ENCODE data around the gene TSPAN5.

Gene TSPAN5

DNA sequence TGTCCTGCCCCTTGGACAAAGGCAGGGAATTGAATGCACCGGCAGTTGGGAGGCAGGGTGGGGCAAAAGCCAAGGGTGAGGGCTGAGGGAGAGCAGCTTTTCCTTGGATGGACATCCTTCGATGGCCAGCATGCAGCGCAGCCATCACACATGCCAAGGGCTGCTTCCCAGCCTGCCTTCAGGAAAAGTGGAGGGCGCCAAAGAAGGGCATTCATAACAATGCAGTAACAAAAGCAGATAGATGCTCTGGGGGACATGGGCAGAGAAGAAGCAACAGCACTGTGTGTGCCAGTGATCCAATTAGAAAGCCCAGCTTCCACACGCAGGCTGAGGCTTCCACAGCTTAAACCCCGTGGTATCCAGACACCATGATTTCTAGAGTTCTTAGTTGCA is 71.5 kb downstream of the TSPAN5 start:
- TF ChIP-seq, protein P1, sequence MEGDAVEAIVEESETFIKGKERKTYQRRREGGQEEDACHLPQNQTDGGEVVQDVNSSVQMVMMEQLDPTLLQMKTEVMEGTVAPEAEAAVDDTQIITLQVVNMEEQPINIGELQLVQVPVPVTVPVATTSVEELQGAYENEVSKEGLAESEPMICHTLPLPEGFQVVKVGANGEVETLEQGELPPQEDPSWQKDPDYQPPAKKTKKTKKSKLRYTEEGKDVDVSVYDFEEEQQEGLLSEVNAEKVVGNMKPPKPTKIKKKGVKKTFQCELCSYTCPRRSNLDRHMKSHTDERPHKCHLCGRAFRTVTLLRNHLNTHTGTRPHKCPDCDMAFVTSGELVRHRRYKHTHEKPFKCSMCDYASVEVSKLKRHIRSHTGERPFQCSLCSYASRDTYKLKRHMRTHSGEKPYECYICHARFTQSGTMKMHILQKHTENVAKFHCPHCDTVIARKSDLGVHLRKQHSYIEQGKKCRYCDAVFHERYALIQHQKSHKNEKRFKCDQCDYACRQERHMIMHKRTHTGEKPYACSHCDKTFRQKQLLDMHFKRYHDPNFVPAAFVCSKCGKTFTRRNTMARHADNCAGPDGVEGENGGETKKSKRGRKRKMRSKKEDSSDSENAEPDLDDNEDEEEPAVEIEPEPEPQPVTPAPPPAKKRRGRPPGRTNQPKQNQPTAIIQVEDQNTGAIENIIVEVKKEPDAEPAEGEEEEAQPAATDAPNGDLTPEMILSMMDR (IDR thresholded peaks at IDR 0.05; ENCODE audit: low read depth, low read length), result no peak
- no peak overlapping the region for H3K4me3 ChIP-seq (ENCODE audit: low read depth, low read length)

DNA sequence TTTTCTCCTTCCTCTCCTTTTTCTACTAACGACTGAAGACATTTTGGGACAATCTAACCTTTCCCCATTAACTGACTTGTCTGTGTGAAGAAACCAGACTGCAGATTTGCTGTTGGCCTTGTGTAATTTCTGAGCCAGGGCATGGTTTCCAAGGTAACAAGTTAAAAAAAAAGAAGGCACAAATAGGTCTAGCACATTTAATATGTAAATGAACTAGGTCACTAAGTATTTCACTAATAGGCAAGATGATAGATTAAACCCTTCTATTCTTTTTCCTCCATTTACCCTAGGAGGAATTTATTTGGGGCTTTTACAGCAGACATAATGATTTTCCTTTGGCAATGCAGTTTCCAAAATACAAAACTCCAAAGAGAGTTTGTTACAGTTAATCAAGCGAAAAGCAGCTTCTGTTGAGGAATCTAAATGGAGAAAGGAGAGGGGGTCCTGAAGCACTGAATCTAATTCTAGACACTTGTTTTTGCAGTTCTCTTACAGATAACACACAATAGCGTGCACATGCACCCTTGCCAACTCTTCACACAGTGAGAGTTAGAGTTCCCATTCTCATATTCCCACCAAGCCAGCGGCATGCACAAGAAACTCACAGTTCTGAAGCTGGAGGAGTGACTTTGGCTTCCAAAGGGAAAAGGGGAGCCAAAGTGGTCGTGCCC is 72.0 kb downstream of the TSPAN5 start:
- TF ChIP-seq, protein P1 (IDR thresholded peaks at IDR 0.05; ENCODE audit: low read depth, low read length), result no peak
- no peak overlapping the region for H3K4me3 ChIP-seq (ENCODE audit: low read depth, low read length)

DNA sequence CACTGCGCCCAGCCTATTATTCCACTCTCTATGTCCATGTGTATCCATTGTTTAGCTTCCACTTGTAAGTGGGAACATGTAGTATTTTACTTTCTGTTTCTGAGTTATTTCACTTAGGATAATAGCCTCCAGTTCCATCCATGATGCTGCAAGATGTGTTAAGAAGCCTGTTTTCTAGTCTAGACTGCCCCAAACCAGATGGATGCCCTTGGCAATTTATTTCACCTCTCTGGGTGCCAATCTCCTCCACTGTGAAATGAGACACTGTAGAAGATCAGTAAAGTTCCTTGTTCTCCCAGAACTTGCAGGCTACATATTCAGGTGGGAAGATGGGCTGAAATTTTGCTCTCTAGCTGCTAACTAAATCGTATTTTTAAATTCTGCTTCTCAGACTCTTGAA is 72.8 kb downstream of the TSPAN5 start:
- no peak overlapping the region for H3K4me3 ChIP-seq (ENCODE audit: low read depth, low read length)
- TF ChIP-seq, protein P1 (IDR thresholded peaks at IDR 0.05; ENCODE audit: low read depth, low read length), result no peak

DNA sequence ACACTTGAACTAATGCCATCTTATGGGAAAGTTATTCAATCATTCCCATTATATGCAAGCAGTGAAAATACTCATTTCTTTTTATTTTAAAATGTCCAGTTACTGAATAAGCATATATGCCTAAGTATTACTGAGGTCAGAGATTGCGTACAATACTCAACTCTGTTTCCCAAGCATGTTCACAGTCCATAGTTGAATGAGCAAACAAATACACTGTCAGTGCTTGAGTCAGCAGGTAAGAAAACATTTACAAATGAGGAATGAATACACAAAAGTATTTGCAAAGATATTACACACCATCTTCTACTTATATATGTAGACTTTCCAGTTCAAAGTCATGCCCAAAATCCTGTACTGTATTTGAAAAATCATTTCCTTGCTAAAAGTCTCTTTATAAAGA is 74.1 kb downstream of the TSPAN5 start:
- H3K4me3 ChIP-seq (ENCODE audit: low read depth, low read length), result no peak overlapping the region
- TF ChIP-seq, protein P1 (IDR thresholded peaks at IDR 0.05; ENCODE audit: low read depth, low read length), result no peak

DNA sequence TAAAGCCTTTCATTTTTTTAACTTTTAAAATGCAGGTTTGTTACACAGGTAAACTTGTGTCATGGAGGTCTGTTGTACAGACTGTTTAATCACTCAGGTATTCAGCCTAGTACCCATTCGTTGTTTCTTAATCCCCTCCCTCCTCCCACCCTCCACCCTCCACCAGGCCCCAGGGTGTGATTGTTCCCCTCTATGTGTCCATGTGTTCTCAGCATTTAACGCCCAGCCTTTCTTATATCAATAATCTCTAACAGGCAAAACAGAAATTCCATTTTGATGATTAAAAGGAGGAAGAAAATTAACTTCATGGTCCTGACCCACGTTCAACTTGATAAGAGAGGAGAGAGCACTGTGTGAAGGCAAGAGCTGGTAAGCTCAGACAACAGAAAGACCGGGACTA is 75.1 kb downstream of the TSPAN5 start:
- H3K4me3 ChIP-seq (ENCODE audit: low read depth, low read length), result no peak overlapping the region
- TF ChIP-seq, protein P1 (IDR thresholded peaks at IDR 0.05; ENCODE audit: low read depth, low read length), result no peak

DNA sequence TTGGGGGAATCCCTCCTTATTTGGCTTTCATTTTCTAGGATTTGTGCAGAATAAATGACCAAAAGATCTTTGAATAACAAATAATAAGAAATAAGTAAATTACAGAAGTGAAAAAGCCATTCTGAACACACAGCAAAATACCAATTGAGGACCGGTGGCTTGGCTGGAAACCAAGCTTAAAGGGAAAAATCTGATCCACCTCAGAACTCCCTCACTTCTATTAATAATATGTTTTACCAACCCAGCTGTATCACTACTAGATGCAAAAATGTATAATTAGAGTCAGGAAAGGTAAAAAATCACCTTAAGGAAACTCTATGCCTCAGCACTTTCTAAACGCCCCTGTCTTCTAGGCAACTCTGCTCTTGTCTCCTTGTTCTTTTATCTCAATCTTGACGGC is 77.3 kb downstream of the TSPAN5 start:
- TF ChIP-seq, protein P1 (IDR thresholded peaks at IDR 0.05; ENCODE audit: low read depth, low read length), result no peak
- no peak overlapping the region for H3K4me3 ChIP-seq (ENCODE audit: low read depth, low read length)

DNA sequence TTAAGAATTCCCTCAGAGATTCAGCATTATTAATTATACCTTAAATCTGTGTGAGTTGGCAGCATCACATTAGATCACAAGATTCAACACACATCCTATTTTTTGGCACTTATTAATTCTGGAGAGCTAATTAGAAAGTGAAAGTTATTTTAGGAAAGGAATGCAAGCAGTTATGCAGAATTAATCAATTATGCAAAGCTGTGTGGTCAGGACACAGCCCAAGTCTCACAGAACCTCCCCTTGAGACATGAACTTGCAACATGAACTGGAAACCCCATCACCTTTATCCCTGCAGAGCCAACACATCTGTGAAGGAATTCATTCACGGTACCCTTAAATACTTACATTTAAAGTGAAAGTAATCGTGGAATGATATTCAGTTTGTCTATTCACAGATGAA is 80.5 kb downstream of the TSPAN5 start:
- no peak overlapping the region for H3K4me3 ChIP-seq (ENCODE audit: low read depth, low read length)

More for the DNA sequence above, 80.5 kb downstream of the TSPAN5 start:
- TF ChIP-seq, protein P1 (IDR thresholded peaks at IDR 0.05; ENCODE audit: low read depth, low read length), result no peak

Measured in WI38 (cell line).